ENCODE data around the gene JMJD8.

The JMJD8 gene

DNA sequence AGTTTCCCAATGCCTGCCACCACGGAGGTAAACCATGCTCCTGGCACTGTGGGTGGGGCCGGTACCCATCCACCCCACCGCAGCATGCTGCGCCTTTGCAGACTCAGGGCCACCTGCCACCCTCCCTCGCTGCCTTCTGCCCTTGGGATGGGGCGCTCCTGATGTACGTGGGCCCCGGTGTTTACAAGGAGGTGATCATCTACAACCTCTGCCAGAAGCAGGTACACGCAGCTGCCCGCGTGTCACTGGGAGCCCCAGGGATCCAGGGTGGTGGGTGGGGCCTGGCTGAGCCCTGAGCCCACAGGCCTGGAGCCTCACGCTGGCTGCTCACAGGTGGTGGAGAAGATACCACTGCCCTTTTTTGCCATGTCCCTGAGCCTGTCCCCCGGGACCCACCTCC, 17.6 kb downstream of the JMJD8 start:
- no peak overlapping the region for H3K4me3 ChIP-seq (ENCODE audit: low read depth, low read length)

- no peak overlapping the region for H3K4me3 ChIP-seq (ENCODE audit: low read depth, low read length)
These were observed 21.5 kb downstream of the JMJD8 start for GRCh38 chr16:662597-662996.

DNA sequence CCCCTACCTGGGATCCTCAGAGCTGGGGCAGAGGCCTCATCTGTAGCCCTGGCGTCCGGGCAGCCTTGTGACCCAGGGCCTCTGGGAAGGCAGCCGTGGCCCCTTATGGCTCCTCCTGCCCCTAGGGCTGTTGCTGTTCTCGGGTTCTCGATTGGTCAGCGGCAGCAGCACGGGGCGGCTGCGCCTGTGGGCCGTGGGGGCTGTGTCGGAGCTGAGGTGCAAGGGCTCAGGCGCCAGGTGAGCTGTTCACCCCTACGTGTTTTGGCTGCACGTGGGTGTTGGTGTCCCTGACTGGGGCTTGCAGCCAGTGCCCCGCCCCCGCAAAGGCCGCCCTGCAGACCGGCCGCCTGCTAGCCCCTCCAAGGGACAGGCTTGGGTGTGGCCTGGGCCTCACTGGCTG, 22.0 kb downstream of the JMJD8 start:
- H3K4me3 ChIP-seq (ENCODE audit: low read depth, low read length), result no peak overlapping the region

DNA sequence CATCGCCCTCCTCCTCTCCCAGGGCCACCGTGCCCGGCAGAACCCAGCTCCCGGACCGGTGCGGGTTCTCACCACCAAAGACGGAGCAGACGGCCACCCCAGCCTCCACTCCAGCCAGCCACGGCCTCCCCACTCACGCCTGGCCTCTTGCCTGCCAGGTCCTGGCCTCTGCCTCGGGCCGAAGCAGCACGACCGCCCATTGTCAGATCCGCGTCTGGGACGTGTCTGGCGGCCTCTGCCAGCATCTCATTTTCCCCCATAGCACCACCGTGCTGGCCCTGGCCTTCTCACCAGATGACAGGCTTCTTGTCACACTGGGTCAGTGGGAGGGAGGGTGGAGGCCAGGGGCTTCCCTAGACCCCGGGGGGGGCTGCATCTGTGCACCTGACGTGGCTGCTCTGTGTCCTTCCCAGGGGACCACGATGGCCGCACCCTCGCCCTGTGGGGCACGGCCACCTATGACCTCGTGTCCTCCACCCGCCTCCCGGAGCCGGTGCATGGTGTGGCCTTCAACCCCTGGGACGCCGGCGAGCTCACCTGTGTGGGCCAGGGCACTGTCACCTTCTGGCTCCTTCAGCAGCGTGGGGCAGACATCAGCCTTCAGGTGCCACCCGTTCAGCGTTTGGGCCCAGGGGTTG, 22.8 kb downstream of the JMJD8 start:
- no peak overlapping the region for H3K4me3 ChIP-seq (ENCODE audit: low read depth, low read length)

GRCh38 chr16:660459-661183, 23.5 kb downstream of the JMJD8 start:
- H3K4me3 ChIP-seq (ENCODE audit: low read depth, low read length), result no peak overlapping the region

- no peak overlapping the region for H3K4me3 ChIP-seq (ENCODE audit: low read depth, low read length)
These were observed 24.0 kb downstream of the JMJD8 start for GRCh38 chr16:660132-660458.

DNA sequence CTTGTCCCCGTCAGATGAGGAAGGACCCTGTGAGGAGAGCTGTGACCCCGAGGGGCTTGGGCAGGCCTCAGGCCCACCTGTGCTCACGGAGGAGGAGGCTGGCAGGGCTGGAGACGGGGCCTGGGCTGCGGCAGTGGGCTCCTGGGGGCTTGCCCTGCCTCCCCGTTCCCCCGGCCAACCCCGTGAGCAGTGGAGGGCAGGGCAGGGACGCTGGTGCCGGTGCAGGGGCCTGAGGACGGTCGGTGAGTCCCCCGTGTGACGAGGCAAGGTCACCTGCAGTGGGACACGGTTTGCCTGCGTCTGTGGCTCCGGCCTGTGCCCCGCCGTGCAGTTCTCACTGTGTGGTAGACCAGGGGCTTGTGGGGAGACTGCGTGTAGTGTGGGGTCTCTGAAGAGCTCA, 24.5 kb downstream of the JMJD8 start:
- H3K4me3 ChIP-seq (ENCODE audit: low read depth, low read length), result no peak overlapping the region

- no peak overlapping the region for H3K4me3 ChIP-seq (ENCODE audit: low read depth, low read length)
These were observed 25.2 kb downstream of the JMJD8 start for GRCh38 chr16:658679-659571.

DNA sequence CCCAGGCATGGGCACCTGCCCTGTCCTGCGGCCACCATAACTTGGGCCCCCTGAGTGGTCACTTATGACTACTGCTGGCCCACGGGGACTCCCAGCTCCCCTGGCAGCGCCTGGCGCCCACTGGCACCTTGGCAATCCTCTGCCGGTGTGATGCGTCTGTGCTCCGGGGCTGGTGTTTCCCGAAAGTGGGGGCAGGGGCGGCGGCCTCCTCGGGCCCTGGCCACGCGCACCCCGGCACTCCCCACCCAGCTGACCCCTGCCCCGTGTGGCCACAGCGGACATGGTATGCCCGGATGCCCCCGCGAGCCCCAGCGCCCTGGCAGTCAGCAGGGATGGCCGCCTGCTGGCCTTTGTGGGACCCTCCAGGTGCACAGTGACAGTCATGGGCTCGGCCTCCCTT, 26.6 kb downstream of the JMJD8 start:
- H3K4me3 ChIP-seq (ENCODE audit: low read depth, low read length), result no peak overlapping the region

DNA sequence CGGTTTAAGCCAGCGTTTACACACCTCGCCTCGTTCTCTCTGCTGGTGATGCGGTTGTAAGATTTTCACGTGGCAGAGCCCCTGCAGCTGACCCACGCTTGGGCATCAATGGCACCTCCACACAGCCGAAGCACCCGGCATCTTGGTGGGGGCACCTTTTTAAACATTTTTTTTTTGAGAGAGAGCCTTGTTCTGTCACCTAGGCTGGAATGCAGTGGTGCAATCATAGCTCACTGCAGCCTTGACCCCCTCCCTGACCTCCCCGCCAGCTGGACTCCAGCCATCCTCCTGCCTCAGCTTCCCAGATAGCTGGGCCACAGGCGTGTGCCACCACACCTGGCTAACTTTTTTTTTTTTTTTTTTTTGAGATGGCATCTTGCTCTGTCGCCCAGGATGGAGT, 30.1 kb downstream of the JMJD8 start:
- H3K4me3 ChIP-seq (ENCODE audit: low read depth, low read length), result no peak overlapping the region

DNA sequence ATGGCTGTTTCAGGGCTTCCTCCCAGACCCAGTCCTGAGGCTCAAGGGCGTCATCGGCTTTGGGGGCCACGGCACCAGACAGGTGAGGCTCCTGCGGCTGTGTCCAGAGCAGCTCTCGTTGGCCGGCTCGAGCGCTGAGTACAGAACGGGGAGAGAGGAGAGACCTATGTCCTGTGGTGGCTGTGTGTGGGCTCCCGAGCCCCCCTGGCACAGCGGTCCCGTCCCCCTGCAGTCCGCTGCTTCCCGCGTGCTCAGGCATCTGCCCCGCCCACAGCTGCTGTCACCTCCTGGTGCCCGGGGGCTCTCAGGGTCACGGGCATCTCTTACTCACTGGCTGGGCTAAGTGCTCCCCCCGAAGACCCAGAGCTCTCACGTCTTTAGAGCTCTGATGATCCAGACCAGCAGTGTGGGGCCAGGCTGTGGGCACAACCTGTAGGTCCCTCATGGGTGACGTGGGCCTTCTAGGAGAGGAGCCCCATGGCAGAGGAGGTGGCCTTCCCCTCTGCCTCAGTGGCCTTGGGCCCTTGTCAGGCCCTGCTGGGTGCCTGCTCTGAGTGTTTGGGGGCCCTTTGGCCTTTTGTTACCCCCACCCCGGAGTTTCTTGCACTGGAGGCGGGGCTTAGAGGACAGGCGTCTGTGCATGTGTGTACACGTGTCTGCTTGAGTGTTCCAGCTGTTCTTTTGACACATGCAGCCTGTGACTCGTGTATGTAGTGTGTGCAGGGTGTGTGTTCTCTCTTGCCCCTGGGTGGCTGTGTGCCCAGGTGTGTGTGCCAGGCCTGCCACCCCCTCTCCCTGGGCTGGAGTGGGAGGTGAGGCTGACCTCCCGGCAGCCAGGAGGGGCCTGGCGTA, 31.5 kb downstream of the JMJD8 start:
- H3K4me3 ChIP-seq (ENCODE audit: low read depth, low read length), result no peak overlapping the region

GRCh38 chr16:651844-652243, 32.3 kb downstream of the JMJD8 start:
- H3K4me3 ChIP-seq (ENCODE audit: low read depth, low read length), result no peak overlapping the region

DNA sequence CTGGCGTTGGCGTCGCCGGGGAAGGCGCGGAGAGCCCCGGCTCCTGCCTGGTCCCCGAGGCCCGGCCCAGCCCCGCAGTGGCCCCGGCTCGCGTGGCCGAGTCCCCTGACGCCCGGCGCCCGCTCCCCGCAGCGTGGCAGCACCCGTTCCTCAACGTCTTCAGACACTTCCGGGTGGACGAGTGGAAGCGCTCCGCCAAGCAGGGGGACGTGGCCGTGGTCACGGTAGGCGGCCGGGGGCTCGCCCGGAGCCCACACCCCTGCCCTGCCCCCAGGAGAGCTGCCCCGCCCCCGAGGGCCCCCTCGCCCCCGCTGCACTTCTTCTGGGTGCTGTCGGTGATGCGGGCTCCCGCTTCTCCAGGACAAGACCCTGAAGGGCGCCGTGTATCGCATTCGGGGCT, 34.5 kb downstream of the JMJD8 start:
- H3K4me3 ChIP-seq (ENCODE audit: low read depth, low read length), result peak overlapping the region; percentile 50

DNA sequence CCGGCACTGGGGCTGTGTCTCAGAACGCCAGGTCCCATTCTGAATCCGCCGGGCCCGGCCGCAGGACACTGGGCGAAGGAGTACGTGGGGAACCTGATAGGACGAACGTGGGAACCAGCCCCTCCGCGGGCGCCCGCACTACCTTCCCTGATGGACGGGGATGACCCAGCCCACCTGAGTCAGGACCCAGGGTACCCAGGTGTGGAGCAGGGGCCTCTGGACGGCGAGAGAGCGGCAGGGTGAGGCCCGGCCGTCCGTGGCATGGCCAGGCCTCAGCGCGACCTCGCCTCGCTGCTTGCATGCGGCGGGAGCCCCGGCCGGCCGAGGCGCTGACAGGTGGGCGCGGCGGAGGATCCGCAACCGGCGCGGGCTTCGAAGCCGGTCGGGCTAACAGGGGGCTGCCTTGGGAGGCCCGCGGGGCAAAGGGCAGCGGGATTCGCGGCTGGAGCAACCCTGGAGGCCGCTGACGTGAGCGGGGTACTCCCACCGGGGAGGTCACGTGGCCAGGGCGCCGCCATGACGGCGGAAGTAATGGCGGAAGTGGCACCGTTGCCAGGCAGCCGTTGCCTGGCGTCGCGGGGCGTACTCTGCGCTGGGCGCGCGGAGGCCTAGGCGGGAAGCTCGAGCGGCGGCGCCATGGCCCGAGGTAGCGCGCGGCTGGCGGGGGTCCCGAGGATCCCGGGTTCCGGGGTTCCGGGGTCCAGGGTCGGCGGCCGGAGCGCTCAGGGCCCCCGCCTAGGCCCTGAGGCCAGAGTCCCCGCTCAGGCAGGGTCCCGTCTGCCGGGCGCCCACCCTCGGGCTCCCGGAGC, 35.1 kb downstream of the JMJD8 start, which contains the start of gene WDR90:
TSS of gene WDR90 (plus strand) at position 585 of the 809 bp plus-strand sequence. CDS start at position 637, 52 bp downstream.
- H3K4me3 ChIP-seq (ENCODE audit: low read depth, low read length), result peak within 1 kb of the TSS; percentile 50

DNA sequence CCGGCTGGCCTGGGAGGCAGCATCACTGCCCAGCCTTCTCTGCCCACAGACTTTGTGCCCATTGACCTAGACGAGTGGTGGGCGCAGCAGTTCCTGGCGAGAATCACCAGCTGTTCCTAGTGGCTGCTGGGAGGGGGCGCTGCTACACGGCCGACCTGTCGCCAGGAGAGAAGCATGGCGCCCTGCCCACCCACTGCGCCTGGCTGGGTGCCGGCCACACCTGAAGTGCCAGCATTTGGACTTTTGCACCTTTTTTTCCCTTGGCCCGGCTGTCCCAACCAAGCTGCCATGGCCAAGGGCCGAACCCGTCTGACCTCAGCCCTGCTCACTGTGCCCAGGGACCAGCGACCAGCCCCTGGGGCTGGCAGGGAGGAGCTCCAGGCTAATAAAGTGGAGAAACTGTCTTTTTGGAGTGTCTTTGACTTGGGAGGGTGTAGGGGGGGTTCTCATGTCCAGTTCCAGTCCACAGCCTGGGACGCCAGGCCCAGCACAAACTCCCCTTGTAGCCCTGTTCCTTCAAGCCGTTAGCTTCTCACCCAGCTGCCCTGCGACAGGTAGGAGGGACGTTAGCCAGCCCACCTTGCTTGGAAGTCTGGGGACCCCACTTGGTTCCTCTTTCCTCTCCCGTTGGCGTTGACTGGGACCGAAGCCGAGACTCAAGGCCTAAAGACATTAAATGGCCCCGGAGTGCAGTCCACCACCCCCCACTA, 35.9 kb downstream of the JMJD8 start:
- peak overlapping the region; percentile 50 for H3K4me3 ChIP-seq (ENCODE audit: low read depth, low read length)

GRCh38 chr16:647173-647902, 36.8 kb downstream of the JMJD8 start:
- no peak overlapping the region for H3K4me3 ChIP-seq (ENCODE audit: low read depth, low read length)

DNA sequence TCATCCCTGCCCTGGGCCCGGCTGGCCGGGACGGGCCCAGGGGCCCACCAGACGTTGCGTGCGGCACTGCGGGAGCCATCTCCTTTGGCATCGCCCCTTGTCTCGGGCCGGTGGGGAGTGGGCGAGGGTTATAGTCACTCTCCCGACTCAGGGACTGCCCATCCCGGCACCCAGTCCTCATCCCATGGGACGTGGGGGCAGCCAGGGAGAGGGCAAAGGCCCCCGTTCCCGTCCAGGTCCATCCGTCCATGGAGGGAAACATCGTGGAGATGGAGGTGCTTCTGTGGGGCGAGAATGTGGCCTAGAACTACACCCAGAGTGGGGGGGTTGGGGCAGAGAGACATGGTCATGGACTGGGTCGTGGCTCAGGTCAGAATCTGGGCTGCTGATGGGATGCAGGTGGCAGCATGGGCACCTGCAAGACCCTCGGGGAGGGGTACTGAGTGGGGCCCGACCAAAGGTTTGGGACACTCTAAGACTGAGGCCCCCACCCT, 37.4 kb downstream of the JMJD8 start:
- no peak overlapping the region for H3K4me3 ChIP-seq (ENCODE audit: low read depth, low read length)

- H3K4me3 ChIP-seq (ENCODE audit: low read depth, low read length), result no peak overlapping the region
These were observed 38.1 kb downstream of the JMJD8 start for GRCh38 chr16:645852-646678.
